Cardiac muscle cell (in vitro differentiated cells and primary cell): ENCODE results near the gene CMTM8. TPM values are rescaled to one million over a fixed set of nuclear protein-coding genes. Genes with fewer than 3 reads are reported as not detected.

Experiments used
- DNase-seq, 2 donors: peaks; one replicate each; pipeline versions ENCODE4 v3.0.0 to v3.0.0-alpha.2; 2010 to 2017; ENCODE audit warnings: low read depth in 1 of 2, low spot score in 1 of 2
- H3K27ac ChIP-seq: fragments of 200-600 bp; sonication (generic); 2 replicates; pipeline ENCODE4 v1.5.1; 2016
- H3K27me3 ChIP-seq: fragments of 200-600 bp; sonication (generic); 2 replicates; pipeline ENCODE4 v1.6.0; 2016; ENCODE audit warnings: control low read depth
- H3K36me3 ChIP-seq: fragments of 200-600 bp; sonication (generic); 2 replicates; pipeline ENCODE4 v1.5.1; 2016; ENCODE audit warnings: control low read depth
- H3K4me1 ChIP-seq: fragments of 200-600 bp; sonication (generic); 2 replicates; pipeline ENCODE4 v1.8.1; 2017; ENCODE audit warnings: low read depth, mild to moderate bottlenecking, mixed run types
- H3K4me3 ChIP-seq: fragments of 200-600 bp; sonication (generic); 2 replicates; pipeline ENCODE4 v1.5.1; 2016; ENCODE audit warnings: mild to moderate bottlenecking
- H3K9me3 ChIP-seq: fragments of 200-600 bp; sonication (generic); 2 replicates; pipeline ENCODE4 v1.5.1; 2017; ENCODE audit warnings: low read depth, mild to moderate bottlenecking, control low read depth
- polyA plus RNA-seq: library from polyadenylated mRNA; unstranded; fragments of >200 nt; fragmentation: Nextera tagmentation; extraction: Ambion mirVana; gene quantifications from 2 replicates; pipeline ENCODE4 v1.2.1, GENCODE V29; 2016
- total RNA-seq: library from RNA; depleted of rRNA; stranded (reverse); fragments of >200 nt; gene quantifications from 2 replicates; pipeline ENCODE4 v1.2.3, GENCODE V29; 2016
- TF ChIP-seq, protein P1 (sequence below): IDR thresholded peaks from 2 replicates; pipeline ENCODE4 v1.5.1; 2012; ENCODE audit warnings: low read depth, mild to moderate bottlenecking, low read length

Gene CMTM8
- total and polyA plus RNA-seq, 2 experiments from 2014 or later = 6.9 to 12.5 TPM

DNA sequence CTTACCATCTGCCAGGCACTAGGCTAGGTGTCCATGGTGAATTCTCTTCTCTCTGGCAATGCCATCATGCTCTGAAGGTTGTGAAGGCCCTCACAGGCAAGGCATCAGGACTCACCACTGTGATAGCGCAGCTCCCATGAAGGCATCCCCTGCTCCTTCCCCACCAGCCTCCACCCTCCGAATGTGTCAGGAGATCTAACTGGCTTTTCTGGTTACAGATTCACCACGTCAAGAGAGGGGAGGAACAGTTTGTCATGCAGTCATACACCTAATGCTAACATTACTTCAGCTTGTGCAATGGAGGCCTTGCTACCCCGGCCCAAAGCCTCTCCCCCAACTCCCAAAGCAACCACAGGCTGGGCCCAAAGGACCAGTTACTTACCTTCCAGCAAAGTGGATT is 8.9 kb upstream of the CMTM8 start:
- no peak overlapping the region for H3K4me3 ChIP-seq
- DNase-seq = no peak
- no peaks in the 10 kb centered on the region for H3K4me1 ChIP-seq
- H3K27ac ChIP-seq = no peak overlapping the region
- H3K36me3 ChIP-seq = no peaks in the 10 kb centered on the region
- H3K27me3 ChIP-seq = no peaks in the 10 kb centered on the region
- TF ChIP-seq, protein P1, sequence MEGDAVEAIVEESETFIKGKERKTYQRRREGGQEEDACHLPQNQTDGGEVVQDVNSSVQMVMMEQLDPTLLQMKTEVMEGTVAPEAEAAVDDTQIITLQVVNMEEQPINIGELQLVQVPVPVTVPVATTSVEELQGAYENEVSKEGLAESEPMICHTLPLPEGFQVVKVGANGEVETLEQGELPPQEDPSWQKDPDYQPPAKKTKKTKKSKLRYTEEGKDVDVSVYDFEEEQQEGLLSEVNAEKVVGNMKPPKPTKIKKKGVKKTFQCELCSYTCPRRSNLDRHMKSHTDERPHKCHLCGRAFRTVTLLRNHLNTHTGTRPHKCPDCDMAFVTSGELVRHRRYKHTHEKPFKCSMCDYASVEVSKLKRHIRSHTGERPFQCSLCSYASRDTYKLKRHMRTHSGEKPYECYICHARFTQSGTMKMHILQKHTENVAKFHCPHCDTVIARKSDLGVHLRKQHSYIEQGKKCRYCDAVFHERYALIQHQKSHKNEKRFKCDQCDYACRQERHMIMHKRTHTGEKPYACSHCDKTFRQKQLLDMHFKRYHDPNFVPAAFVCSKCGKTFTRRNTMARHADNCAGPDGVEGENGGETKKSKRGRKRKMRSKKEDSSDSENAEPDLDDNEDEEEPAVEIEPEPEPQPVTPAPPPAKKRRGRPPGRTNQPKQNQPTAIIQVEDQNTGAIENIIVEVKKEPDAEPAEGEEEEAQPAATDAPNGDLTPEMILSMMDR = no peak
- no peaks in the 10 kb centered on the region for H3K9me3 ChIP-seq

DNA sequence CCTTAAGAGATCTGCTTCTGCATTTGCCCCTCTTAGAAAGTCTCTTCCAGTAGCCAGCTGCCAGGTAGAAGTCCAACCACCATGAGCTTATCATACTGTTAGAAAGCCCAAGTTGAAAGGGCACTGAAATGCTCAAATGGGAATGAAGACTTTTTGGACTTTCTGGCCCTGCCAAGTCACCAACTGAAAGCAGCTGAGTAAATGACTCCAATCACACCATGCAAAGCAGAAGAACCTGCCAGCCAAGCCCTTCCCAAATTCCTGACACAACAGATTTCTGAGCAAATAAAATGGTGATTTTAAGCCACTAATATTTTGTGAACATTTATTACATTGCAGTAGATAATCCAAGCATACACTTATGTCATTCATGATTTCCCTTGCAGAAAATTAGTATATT is 2.1 kb upstream of the CMTM8 start:
- DNase-seq = no peak
- peaks cover 11% of the 10 kb centered on the region for H3K27me3 ChIP-seq
- no peak overlapping the region for H3K27ac ChIP-seq
- H3K36me3 ChIP-seq = no peaks in the 10 kb centered on the region
- no peaks in the 10 kb centered on the region for H3K4me1 ChIP-seq
- H3K4me3 ChIP-seq = no peak overlapping the region
- H3K9me3 ChIP-seq = no peaks in the 10 kb centered on the region
- TF ChIP-seq, protein P1 = no peak

DNA sequence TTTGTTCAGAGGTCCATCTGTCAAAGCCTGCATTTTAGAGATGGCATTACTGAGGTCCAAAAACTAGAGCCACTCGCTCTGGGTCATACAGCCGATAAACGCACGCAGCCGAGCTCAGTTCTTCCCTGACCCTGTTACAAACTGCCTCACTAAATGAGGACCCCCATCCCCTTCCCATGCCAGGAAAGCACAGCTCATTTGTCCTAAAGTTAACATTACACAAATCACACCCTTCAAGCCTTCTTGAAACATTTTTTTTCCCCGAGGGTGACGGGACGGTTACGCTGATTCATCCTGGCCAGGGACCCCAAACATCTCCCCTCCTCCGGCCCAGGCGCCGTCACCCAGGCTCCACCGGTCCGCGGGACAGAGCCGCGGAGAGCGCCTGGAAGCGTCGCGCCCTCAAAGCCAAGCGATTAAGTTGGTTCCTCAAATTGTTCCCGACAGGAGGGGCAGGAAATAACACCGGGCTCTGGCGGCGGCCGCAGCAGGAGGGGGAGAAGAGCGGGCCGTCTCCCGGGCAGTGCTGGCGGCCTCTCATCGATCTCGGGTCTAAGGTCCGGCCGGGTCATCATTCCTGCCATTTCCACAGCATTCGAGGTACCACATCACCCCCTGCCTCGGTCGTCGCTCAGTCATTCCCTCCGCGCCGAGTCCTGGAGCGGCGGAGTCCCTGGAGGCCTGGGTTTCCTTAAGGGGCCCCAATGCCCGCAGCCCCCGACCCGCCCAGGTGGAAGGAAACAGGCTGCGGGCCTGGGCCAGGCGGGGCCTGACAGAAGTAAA is 619 bp upstream of the CMTM8 start:
- no peaks in the 10 kb centered on the region for H3K9me3 ChIP-seq
- H3K4me3 ChIP-seq = peak overlapping the region; percentile 63
- H3K4me1 ChIP-seq = no peaks in the 10 kb centered on the region
- DNase-seq = peak in 1 of 2 donors; percentile 63
- no peaks in the 10 kb centered on the region for H3K36me3 ChIP-seq
- peaks cover 11% of the 10 kb centered on the region for H3K27me3 ChIP-seq
- H3K27ac ChIP-seq = no peak overlapping the region
- TF ChIP-seq, protein P1 = no peak

DNA sequence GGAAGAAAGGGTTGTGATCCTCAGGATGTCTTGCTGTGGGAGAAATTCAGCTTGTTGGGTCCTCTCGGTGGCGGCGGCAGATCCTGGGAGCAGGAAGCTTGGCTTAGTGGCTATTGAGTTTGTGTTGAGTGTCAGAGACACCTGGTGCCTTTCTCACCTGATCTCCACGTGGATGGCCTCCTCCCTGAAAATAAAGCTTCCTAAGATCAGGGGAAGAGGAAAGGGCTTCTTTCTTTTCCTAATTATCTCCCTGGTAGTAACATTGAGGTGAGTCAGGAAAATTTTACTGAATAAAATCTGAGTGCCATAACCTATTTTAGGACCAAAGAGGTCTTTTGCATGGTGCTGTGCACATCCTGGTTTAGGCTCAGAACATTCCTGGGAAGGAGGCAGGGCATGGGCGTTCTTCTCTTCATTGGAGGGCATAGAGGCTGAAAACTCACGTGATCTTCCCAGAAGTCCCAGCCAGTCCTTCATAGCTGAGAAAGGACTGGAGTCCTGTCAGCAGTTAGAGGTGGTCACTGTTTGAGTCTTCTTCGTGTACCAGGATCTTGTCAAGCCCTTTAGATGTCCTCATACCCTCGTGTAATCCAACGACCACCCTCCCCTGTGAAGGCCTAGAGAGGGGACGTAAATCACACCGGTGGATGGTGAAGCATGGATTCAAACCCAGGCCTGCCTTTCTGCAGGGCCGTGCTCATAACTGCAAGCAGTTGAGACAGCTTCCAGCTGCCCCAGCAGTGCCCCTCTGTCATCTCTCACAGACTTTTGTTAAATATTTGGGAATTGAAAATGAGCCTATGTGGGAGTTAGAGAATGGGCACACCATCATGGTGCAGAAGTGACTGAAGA is 1.1 kb downstream of the CMTM8 start:
- Histone ChIP-seq H3K27ac (no peak overlapping the region), H3K4me1 (no peaks in the 10 kb centered on the region), H3K4me3 (peak overlapping the region; percentile 63), H3K27me3 (peaks cover 11% of the 10 kb centered on the region), H3K36me3 (no peaks in the 10 kb centered on the region), H3K9me3 (no peaks in the 10 kb centered on the region)
- no peak for DNase-seq
- TF ChIP-seq, protein P1 = no peak

DNA sequence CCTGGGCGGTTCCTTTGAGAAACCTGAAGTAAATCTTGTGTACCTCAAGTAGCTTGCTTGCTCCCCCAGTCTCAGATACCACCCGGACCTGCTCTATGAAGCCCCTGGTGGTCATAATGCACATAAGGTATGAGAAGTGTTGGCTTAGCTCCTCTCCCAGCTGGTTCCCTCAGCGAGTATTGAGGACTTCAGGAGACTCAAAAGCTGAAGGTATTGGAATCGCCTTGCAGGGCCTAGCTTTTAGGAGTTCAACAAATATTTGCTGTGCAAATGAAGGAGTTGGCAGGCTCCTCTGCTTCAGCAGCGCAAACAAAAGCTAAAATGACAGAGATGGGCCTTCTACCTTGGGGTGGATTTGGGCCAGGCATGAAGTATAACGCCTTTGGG is 1.7 kb downstream of the CMTM8 start:
- H3K36me3 ChIP-seq = no peaks in the 10 kb centered on the region
- TF ChIP-seq, protein P1 = peak; percentile 48
- H3K4me1 ChIP-seq = no peaks in the 10 kb centered on the region
- H3K9me3 ChIP-seq = no peaks in the 10 kb centered on the region
- H3K4me3 ChIP-seq = no peak overlapping the region
- DNase-seq = peak; percentile 50 to 57
- H3K27me3 ChIP-seq = peaks cover 11% of the 10 kb centered on the region
- no peak overlapping the region for H3K27ac ChIP-seq
